Type B pancreatic cell (in vitro differentiated cells): ENCODE data around the gene RUNX1. TPM values are rescaled to one million over a fixed set of nuclear protein-coding genes. Genes with fewer than 3 reads are reported as not detected.

ENCODE experiments used
- DNase-seq: peaks from one replicate; pipeline ENCODE4 v3.0.0; 2021; ENCODE audit warnings: mixed read lengths; ENCODE audit not compliant: unreplicated experiment; ENCODE audit errors: extremely low spot score
- H3K27ac Mint-ChIP-seq: 2 replicates; pipeline ENCODE4 v1.8.0; 2021; ENCODE audit warnings: mild to moderate bottlenecking, mixed read lengths
- H3K27me3 Mint-ChIP-seq: 2 replicates; pipeline ENCODE4 v1.8.0; 2021; ENCODE audit warnings: mixed read lengths
- H3K36me3 Mint-ChIP-seq: 2 replicates; pipeline ENCODE4 v1.8.0; 2021; ENCODE audit warnings: mixed read lengths
- H3K4me1 Mint-ChIP-seq: one replicate; pipeline ENCODE4 v1.8.0; 2021; ENCODE audit warnings: mixed read lengths; ENCODE audit not compliant: unreplicated experiment
- H3K4me3 Mint-ChIP-seq: 2 replicates; pipeline ENCODE4 v1.8.0; 2021; ENCODE audit warnings: mild to moderate bottlenecking, mixed read lengths
- H3K9me3 Mint-ChIP-seq: 2 replicates; pipeline ENCODE4 v1.8.0; 2021; ENCODE audit warnings: mixed read lengths
- CTCF ChIP-seq: fragments of 200-600 bp; sonication (generic); conservative IDR thresholded peaks from 2 replicates; pipeline ENCODE4 v1.5.0; 2021; ENCODE audit warnings: antibody characterized with exemption, mild to moderate bottlenecking
- total RNA-seq: library from RNA; stranded (reverse); gene quantifications from 2 replicates; pipeline ENCODE4 v1.2.1, GENCODE V29; 2021; ENCODE audit warnings: low replicate concordance

RUNX1 gene
- total RNA-seq, 1 donor from 2014 or later = 11.9 TPM

GRCh38 chr21:34932233-34932632, 116.9 kb downstream of the RUNX1 start:
- Mint-ChIP-seq H3K4me1 (no peaks in the 10 kb centered on the region), H3K27me3 (peaks cover 22% of the 10 kb centered on the region), H3K9me3 (no peaks in the 10 kb centered on the region), H3K27ac (no peak overlapping the region), H3K4me3 (no peak overlapping the region), H3K36me3 (no peaks in the 10 kb centered on the region)
- no peak for TF ChIP-seq CTCF
- DNase-seq = no peak

GRCh38 chr21:34930971-34931370, 118.1 kb downstream of the RUNX1 start:
- TF ChIP-seq CTCF = no peak
- Mint-ChIP-seq H3K36me3 (no peaks in the 10 kb centered on the region), H3K27me3 (peaks cover 22% of the 10 kb centered on the region), H3K4me1 (no peaks in the 10 kb centered on the region), H3K9me3 (no peaks in the 10 kb centered on the region), H3K27ac (no peak overlapping the region), H3K4me3 (no peak overlapping the region)
- DNase-seq = no peak

- DNase-seq = no peak
- H3K9me3 Mint-ChIP-seq = no peaks in the 10 kb centered on the region
- H3K4me3 Mint-ChIP-seq = no peak overlapping the region
- no peak overlapping the region for H3K27ac Mint-ChIP-seq
- H3K27me3 Mint-ChIP-seq = peaks cover 5% of the 10 kb centered on the region
- no peaks in the 10 kb centered on the region for H3K4me1 Mint-ChIP-seq
- no peak for TF ChIP-seq CTCF
- no peaks in the 10 kb centered on the region for H3K36me3 Mint-ChIP-seq
Measured at GRCh38 chr21:34928637-34929036, 120.5 kb downstream of the RUNX1 start.

- DNase-seq = no peak
- no peak overlapping the region for H3K4me3 Mint-ChIP-seq
- TF ChIP-seq CTCF = no peak
- no peaks in the 10 kb centered on the region for H3K36me3 Mint-ChIP-seq
- H3K27me3 Mint-ChIP-seq = peaks cover 3% of the 10 kb centered on the region
- H3K9me3 Mint-ChIP-seq = no peaks in the 10 kb centered on the region
- no peaks in the 10 kb centered on the region for H3K4me1 Mint-ChIP-seq
- H3K27ac Mint-ChIP-seq = no peak overlapping the region
Measured at GRCh38 chr21:34927992-34928391, 121.1 kb downstream of the RUNX1 start.

- Mint-ChIP-seq H3K4me1 (no peaks in the 10 kb centered on the region), H3K9me3 (no peaks in the 10 kb centered on the region), H3K27ac (no peak overlapping the region), H3K27me3 (peaks cover 3% of the 10 kb centered on the region), H3K36me3 (no peaks in the 10 kb centered on the region), H3K4me3 (no peak overlapping the region)
- no peak for TF ChIP-seq CTCF
- no peak for DNase-seq
Measured at GRCh38 chr21:34926803-34927467, 122.2 kb downstream of the RUNX1 start.
